DMS153 treated with DMSO at 0.1 percent for 48 hours (cell line): ENCODE data around the gene ARMC10.
A peak's percentile ranks its signal among the peaks of the same experiment; 100 is the strongest.
"Not testable (repeated sequence)": the region's sequence is repeated elsewhere in the genome, so short reads cannot be mapped to it uniquely, and the experiment has no call there.

Source experiments
- DNase-seq: peaks from one replicate; lab custom pipeline; 2025; ENCODE audit not compliant: unreplicated experiment; lab: John Stamatoyannopoulos, UW

ARMC10 gene

DNA sequence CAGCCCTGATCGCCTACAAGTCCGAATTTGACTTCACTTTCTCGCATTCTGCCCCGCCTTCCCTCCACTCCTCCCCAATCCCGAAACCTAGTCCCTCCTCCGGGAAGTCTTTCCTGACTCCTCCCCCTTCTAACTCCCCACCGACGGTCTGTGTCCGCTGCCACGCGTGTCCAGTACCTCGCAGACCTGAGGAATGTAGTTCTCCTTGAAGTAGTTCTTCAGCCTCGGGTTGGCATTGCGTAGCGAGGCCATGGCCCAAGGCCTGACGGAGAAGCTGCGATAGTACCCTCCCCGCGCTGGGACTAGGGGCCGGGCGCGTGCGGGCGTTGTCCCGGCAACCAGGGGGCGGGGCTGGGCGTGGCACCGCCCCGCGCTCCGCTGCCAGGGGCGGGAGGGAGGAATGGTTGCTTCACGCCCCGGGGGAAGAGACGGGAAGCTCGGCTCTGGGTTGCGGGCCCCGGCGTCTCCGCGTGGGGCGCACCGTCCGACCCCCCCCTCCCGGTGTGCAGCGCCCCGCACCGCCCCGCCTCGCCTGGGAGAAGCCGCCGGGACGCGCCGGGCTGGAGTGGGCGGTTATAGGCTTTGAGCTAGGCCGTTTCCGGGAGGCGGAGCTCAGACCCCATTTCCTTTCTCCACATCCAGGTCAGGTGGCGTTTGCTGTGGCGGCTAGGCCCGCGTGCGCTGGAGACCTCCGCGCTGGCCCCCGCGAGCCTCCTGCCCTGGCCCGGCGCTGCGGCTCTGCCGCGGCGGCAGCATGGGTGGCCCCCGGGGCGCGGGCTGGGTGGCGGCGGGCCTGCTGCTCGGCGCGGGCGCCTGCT, at the start of gene ARMC10, which contains the start of gene FBXL13:
Gene ARMC10, plus strand, starts transcription at position 622 of the 818 bp plus-strand sequence. Its CDS starts 133 bp downstream, at position 755.
Gene FBXL13, minus strand, starts transcription at position 278 of the 818 bp plus-strand sequence.
- peak; percentile 86 for DNase-seq

DNA sequence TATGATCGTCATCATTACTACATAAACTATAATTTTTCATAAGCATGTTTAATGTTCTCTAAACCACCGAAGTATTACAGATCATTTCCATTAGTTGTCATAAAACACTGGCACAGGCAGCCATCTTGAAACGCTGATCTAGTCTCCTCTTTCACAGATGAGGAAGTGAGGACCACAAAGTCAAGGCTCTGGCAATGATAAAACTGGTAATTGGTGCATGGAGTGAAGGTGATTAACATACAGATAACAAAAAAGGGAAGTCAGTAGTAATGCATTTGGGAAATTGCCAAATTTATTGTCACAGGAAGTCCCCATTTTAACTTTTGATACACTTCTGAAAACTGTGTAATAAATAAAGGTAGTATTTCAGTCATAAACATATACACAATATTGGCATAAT, 49.6 kb upstream of the ARMC10 start:
- no peak for DNase-seq

DNA sequence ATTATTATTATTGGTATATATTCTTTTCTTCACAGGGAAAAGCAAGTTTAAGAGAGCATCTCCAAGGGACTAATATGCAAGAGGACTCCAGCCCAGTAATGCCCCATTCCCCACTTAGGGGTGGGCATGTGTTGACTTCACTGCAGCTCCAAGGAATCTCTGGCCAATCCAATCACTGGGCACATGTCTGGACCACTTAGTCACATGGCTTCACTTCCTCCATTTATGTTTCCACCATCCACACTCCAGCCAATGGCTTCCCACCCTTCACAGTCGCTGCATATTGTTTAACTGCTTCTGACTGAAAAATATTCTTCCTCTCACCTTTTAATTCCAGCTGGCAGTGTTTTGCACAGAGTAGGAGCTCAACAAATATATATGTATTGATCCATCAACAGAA, 43.9 kb upstream of the ARMC10 start:
- no peak for DNase-seq

DNA sequence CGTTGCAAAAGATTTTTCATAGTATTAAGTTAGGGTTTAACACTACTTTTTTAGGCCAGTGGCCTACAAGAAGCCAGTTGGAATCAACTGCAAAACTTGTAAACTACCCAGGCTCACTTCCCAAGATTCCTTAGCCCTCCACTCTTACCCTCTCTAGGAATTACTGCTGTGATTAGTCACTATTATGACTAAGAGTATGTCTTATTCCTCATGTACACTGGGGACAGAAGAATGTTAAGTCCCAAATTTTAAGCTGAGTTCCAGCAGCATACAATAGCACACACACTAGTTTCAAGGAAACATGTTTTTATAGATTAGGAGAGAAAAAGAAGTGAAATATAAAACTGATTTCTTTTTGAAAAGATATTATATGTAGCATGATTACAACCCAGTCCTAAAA, 43.2 kb upstream of the ARMC10 start:
- no peak for DNase-seq

DNA sequence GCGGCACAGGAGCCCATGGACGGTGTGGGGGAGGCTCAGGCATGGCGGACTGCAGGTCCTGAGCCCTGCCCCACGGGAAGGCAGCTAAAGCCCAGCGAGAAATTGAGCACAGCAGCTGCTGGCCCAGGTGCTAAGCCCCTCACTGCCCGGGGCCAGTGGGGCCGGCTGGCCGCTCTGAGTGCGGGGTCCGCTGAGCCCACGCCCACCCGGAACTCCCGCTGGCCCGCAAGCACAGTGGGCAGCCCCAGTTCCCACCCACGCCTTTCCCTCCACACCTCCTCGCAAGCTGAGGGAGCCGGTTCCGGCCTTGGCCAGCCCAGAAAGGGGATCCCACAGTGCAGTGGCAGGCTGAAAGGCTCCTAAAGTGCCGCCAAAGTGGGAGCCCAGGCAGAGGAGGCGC, 40.6 kb upstream of the ARMC10 start:
- not testable (repeated sequence) for DNase-seq

DNA sequence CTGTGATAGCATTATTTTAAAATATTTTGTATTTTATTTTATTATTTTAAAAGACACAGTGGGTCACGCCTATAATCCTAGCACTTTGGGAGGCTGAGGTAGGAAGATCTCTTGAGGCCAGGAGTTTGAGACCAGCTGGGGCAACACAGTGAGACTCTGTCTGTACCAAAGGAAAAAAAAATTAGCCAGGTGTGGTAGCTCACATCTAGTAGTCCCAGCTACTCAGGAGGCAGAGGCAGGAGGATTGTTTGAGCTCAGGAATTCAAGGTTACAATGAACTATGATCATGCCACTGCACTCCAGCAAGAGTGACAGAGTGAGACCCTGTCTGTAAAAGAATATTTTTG, 37.5 kb upstream of the ARMC10 start:
- no peak for DNase-seq

DNA sequence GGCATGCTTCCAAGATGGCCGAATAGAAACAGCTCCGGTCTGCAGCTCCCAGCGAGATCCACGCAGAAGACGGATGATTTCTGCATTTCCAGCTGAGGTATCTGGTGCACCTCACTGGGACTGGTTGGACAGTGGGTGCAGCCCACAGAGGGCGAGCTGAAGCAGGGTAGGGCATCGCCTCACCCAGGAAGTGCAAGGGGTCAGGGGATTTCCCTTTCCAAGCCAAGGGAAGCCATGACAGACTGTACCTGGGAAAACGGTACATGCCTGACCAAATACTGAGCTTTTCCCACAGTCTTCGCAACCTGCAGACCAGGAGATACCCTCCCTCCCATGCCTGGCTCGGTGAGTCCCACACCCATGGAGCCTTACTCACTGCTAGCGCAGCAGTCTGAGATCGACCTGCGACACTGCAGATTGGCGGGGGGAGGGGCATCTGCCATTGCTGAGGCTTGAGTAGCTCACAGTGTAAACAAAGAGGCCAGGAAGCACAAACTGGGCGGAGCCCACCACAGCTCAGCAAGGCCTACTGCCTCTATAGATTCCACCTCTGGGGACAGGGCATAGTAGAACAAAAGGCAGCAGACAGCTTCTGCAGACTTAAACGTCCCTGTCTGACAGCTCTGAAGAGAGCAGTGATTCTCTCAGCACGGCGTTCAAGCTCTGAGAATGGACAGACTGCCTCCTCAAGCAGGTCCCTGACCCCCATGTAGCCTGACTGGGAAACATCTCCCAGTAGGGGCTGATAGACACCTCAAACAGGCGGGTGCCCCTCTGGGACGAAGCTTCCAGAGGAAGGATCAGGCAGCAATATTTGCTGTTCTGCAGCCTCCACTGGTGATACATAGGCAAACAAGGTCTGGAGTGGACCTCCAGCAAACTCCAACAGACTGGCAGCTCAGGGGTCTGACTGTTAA, 36.9 kb upstream of the ARMC10 start:
- DNase-seq, result peak; percentile 48

DNA sequence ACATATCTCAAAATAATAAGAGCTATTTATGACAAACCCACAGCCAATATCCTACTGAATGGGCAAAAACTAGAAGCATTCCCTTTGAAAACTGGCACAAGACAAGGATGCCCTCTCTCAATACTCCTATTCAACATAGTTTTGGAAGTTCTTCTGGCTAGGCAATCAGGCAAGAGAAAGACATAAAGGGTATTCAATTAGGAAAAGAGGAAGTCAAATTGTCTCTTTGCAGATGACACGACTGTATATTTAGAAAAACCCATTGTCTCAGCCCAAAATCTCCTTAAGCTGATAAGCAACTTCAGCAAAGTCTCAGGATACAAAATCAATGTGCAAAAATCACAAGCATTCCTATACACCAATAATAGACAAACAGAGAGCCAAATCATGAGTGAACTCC, 33.1 kb upstream of the ARMC10 start:
- not testable (repeated sequence) for DNase-seq

DNA sequence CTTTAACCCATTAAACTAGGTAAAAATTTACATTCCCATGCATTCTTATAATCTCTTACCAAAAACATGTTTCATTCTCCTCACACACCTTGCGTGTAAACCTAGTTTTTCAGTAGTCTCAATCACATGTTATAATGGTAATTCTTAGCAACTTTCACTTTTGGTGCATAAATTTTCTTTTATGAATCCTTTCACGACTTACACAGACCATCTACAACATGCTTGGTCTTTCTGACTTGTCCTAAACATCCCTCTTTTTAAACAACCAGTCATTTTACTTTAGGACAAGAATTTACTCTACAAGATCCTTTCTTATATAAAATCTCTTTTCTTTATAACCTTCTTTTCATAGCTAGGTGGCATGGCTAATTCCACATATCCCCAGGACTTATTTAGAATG, 26.1 kb upstream of the ARMC10 start:
- DNase-seq, result no peak

DNA sequence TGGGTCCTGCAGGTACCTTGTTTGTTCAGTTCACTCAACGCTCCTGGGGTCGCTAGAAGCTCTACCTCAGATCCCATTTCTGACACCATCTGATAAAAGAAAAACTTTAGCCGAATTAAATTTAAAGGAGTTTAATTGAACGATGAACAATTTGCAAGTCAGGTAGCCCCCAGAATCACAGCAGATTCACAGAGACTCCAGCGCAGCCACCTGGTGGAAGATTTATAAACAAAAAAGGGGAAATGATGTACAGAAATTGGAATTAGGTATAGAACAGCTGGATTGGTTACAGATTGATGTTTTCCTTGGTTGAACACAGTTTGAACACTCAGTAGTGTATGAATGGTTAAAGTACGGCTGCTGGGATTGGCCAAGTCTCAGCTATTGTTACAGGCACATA, 23.4 kb upstream of the ARMC10 start:
- no peak for DNase-seq

DNA sequence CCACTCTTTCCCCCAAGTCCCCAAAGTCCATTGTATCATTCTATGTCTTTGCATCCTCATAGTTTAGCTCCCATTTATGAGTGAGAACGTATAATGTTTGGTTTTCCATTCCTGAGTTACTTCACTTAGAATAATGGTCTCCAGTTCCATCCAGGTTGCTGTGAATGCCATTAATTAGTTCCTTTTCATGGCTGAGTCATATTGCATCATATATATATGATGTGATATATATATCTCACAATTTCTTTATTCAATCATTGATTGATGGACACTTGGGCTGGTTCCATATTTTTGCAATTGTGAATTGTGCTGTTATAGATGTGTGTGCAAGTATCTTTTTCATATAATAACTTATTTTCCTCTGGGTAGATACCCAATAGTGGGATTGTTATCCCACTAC, 18.9 kb upstream of the ARMC10 start:
- DNase-seq, result not testable (repeated sequence)

DNA sequence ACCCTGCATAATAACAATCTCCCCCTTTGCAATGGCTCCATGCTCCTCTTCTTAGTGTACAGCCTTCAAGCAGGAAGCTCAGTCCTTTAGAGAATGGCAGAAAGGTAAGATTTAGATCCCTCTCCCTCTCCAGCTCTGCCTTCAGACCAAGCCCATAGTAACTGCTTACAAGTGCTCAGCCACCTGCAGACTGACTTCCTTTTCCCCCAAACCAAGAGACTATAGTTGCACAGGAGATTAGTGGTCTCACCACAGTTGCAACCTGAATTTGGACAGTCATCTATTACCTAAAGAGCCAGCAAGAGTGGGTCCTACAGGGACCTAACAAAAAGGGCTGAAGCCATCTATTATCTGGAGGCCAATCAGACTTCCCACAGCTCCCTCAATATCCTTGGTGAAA, 16.8 kb upstream of the ARMC10 start:
- no peak for DNase-seq

DNA sequence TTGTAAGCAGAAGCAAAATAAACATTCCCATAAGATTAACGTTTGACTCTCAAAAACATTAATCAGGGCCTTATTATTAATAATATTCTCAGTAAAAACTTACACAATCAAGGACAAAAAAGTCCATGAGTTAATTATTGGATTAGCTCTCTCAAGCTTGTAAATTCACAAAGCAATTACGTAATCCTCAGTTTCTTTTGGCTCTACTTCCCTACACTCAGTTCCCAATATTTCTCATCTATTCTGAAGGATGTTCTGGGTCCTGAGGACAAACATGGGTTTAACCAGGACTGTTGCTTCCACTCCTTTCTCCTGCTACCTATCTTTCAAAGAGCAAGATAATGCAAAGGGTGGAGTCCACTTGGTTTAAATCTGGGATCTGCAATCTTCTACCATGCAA, 15.5 kb upstream of the ARMC10 start:
- DNase-seq, result no peak

DNA sequence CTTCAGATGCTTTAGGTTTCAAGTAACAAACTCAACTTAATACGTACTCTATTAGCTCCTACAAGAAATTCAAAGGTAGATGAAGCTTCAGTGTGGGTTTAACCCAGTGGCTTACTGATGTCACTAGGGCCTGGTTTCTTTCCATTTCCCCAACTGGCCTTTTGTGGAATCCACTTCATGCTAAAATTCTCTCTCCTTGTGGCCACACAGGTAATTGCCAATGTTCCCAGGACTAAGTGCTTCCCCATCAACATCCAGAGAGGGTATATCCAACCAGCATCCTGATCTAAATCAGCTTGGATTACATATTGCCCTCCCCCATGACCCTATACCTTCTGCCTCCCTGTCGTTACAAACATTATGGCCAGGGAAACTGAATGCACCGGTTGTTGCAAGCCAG, 11.0 kb upstream of the ARMC10 start:
- DNase-seq, result no peak

DNA sequence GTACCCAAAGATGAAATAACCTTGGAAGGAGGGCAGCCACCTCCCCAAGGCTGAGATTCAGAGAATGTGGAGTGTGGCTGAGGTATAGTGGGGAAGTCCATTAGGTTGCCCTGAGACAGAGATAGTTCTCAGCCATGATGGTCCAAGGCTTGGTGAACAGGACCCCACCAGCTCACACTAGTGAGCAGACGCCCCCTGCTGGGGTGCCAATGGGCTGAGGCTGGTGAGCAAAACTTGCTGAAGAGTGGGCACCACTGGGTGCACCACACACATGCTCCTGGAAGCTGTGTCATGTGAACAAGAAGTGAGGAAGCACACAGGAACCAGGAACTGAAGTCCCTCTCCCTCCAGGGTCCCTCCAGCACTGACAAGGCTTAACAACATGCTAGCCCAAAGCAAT, 9.3 kb upstream of the ARMC10 start:
- no peak for DNase-seq

DNA sequence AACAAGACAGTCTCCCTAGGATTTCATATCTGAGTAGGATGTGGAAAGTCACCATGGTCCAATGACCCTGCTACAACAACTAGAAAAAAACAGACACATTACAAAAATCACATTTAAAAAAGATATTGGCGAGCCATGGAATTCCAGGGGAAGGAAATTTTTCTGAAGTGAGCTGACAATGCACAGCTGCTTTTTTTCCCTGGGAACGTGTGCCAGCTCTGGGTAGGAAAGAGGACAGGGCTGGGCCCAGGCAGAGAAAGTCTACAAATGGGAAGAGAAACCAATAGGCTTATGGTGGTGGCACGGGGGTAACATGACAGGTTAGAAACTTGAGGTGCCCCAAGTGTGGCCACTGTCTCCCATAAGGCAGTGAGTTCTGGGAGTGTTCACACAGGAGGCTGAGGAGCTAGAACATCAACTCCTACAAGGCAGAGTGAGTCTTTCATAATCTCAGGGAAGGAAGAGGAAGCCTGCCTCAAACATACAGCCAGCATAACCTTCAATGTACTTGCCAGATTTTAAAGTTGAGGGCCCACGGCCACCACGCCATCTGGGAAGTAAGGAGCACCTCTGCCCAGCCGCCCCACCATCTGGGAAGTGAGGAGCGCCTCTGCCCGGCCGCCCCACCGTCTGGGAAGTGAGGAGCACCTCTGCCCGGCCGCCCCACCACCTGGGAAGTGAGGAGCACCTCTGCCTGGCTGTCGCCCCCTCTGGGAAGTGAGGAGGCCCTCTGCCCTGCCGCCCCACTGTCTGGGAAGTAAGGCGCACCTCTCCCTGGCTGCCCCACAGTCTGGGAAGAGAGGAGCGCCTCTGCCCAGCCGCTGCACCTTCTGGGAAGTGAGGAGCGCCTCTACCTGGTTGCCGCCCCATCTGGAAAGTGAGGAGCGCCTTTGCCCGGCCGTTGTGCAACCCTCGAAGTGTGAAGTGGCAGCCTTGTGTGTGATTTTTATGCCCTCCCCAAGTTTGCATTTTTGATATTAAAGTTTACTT, 6.2 kb upstream of the ARMC10 start:
- no peak for DNase-seq

DNA sequence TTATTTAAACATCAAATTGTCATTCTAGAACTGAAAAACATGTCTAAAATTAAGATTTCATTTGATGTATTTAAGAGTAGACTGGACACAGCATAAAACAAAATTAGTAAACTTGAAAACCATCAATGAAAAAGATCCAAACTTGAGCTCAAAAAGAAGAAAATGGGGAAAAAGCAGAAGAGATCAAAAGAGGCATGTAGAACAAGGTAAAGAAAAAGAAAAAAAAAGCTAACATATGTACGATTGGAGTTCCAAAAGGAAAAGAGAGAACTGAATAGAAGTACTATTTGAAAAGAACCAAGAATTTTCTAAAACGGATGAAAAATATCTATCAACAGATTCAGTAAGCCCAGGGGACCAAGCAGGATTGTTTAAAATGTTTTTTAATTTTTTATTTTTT, 3.9 kb upstream of the ARMC10 start:
- no peak for DNase-seq

DNA sequence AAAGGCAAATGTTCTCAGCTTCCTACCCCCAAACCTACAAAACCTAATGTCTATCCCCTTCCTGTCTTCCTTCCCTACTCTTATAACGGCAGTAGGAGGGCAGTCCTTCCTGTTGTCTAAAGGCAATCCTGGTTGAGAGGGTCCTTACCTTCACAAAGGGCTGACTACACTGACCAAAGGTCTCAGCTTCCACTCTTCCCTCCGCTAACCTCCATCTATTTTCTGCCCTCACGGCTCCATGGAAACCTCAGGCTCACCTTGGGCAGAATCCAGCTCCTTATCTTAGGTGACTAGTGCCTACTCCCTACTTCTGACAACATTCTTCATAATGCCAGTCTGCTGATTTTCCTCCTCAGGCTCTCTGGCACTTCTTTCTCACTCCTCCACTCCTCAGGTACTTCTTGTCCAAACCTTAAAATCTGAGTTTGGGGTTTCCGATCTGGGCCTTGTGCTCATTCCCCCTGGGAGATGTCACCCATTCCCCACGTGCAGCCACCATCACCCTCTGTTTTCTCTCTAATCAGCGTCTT, 886 bp upstream of the ARMC10 start:
- DNase-seq, result no peak

DNA sequence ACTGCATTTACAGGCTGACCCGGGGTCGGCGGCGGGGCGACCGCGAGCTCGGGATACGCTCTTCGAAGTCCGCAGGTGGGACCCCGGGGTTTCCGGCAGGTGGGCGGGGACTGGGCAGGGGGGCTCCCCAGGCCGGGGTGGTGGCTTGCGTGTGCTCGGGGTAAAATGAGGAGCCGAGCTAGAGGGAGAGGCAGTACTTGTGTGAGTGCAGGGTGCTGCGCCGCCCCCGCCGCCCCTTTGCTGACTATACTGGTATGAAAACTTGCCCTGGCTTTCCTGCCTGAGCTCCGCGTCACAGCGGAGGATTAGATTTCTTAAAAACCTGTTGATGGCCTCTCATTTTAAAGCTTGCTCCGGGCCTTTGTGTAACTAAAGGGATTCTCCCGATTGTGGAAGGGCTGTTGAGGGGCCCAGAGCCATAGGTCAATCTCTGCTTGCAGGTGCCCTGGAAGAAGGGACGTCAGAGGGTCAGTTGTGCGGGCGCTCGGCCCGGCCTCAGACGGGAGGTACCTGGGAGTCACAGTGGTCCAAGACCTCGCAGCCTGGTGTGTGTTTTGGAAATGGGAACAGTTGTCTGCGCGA, 488 bp downstream of the ARMC10 start:
- DNase-seq, result no peak

DNA sequence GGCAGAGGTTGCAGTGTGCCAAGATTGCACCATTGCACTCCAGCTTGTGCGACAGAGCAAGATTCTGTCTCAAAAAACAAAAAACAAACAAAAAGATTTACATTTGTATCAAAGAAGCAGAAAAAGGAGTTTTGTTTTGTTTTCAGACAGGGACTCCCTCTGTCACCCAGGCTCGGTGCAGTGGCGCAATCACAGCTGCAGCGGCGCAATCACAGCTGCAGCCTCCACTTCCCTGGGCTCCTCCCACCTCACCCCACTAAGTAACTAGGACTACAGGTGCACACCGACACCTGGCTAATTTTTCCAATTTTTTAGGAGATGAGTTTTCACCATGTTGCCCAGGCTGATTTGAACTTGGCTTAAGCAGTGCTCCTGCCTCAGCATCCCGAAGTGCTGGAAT, 1.8 kb downstream of the ARMC10 start:
- no peak for DNase-seq
